CD4-positive, alpha-beta T cell treated with Interferon alpha-2 for 1 hour (primary cell): ENCODE data around the gene L3MBTL1.
A peak's percentile ranks its signal among the peaks of the same experiment; 100 is the strongest.

Experiments used
- DNase-seq, 2 donors: peaks; one replicate each; pipeline ENCODE4 v3.0.0-alpha.2; 2020 to 2022

The L3MBTL1 gene

GRCh38 chr20:43508106-43508505 is 609 bp downstream of the L3MBTL1 start:
- DNase-seq: no peak

GRCh38 chr20:43508604-43509040 is 1.1 kb downstream of the L3MBTL1 start:
- no peak for DNase-seq

GRCh38 chr20:43511879-43512278 is 4.4 kb downstream of the L3MBTL1 start:
- DNase-seq: no peak

DNA sequence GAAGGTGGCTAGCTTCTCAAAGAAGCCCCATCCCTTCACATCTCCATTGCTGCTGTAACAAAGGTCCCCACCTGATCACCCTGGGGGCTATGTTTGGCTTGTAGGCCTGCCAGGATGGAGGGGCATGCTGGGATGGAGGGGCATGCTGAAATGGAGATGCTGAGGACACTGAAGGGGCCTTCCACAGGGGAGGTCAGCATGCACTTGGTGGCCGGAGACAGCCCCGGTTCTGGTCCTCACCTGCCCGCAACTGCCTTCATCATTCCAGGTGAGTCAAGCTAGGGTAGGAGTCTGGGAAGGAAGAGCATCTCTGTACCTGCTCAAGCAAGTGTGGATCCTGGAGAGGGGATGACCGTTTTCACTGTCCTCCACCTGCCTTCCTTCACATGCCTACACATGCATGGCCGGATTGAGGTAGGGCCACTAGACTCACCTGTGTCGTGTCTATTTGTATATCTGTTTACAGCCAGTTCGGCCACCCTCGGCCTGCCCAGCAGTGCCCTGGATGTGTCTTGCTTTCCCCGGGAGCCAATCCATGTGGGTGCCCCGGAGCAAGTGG is 6.0 kb downstream of the L3MBTL1 start:
- DNase-seq: no peak

DNA sequence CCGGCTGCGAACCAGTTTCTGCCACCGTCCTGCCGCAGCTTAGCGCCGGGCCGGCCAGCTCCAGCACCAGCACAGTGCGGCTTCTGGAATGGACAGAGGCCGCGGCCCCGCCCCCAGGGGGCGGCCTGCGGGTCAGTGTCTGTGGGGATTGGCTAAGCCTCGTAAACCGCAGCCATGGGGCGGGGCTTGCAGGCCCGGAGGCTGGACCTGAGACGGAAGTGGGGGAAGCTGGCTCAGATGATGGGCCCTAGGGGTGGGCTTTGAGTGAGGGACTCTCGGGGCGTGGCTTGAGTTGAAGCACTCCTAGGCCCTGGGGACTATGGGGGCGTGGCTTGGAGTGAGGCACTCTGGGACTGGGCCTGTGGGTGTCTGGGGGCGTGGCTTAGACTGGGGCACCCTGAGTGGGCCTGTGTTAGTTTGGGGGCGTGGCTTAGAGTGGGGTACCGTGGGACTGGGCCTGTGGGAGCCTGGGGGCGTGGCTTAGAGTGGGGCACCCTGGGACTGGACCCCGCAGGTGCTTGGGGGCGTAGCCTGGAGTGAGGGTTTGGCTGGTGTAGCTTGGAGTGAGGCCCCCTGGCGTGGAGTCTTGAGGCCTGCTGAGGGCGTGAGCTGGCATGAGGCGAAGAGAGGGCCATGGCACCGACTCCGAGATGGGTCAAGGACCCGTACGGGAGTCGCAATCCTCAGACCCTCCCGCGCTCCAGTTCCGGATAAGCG is 6.6 kb downstream of the L3MBTL1 start:
- DNase-seq: peak; percentile 96 to 98

GRCh38 chr20:43514648-43514999 is 7.1 kb downstream of the L3MBTL1 start:
- no peak for DNase-seq

DNA sequence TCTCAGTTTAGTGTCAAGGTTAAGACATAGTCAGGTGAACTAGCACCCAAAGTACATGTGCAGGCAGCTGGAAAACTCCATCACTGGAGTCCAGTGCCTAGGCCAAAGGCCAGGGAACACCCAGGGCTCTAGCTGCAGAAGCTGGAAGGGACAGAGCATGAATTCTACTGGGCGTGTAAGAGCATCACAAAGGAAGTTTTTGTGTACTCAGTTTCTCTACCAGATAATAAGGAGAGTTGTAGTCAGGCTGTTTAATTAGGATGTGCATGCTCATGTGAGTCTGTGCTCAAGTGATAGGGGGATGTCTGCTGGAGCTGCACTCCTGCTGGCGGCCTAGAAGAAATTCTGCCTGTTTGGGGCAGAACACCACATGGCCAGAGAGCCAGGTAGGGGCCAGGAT is 8.1 kb downstream of the L3MBTL1 start:
- no peak for DNase-seq

GRCh38 chr20:43516251-43516824 is 8.8 kb downstream of the L3MBTL1 start:
- no peak for DNase-seq

GRCh38 chr20:43520074-43520630 is 12.7 kb downstream of the L3MBTL1 start:
- DNase-seq: no peak

DNA sequence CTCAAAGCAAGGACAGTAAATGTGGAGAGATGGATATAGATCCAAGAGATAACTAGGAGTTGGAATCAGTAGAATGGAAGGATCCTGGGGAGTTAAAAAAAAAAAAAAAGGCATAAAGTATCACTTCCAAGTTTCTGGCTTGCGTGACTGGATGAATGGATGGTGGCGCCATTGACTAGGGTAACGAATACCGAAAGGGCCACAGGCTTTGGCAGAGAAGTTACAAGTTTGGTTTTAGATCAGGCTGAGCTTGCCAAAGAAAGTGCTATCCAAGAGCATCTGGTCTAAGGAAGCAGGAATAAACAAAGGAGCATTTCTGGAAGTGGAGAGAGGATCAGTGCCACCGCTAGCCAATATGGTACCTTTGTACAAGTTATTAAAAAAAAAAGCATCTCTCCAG is 17.5 kb downstream of the L3MBTL1 start:
- DNase-seq: no peak

DNA sequence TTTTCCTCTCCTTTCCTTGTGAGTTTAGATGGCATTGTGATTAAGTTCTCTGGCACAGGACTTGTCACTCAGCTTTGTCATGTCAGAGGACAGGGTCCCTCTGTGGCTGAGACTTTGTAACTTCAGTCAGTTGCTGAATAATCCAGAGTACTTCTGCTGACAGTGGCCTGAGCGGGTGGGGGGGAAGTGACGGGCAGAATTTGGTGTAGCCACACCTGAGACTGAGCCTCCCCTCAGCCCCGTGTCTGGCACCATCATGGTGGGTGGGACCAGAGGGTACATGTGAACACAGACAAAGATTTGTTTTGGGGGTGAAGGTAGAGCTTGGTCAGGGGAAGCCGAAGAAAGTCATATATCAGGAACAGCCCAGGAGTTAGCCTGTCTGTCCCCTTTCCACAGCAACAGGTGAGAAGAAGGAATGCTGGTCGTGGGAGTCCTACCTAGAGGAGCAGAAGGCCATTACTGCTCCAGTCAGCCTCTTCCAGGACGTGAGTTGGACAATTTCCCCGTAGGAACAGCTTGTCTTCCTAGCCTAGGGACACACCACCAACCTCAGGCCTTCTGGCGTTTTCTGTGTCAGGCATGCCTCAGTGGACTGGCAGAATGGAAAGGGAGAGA is 20.9 kb downstream of the L3MBTL1 start:
- DNase-seq: no peak

GRCh38 chr20:43529051-43529450 is 21.6 kb downstream of the L3MBTL1 start:
- no peak for DNase-seq

DNA sequence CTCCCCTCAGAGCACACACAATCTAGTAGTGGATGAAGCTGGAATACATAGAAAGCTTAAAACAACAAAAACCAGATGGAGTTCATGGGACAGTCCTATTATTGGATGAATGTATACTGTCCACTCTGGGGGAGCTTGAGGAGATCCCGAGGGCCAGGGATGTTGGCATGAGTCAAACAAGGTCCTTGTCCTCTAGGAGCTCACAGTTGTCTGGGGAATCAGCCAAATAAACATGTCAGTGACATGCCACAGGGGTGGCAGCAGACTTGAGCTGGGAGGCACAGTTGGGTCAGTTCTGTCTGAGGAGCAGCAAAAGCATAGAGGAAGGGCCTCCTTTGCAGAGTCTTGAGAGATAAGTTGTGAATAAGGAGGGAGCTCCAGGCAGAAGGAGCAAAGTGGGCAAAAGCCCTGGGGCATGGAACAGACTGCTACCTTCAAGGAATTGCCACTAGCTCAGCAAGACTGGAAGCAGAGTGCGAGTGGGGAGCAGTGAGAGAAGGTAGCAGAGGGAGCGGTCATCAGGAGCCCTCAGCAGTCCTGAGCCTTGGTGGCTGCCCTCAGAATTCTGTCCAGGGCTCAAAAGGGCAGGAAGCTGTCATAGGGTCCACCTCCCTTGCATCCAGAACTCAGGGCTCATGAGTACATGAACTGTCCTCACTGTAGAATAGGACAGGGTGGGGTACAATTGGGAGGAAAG is 22.1 kb downstream of the L3MBTL1 start:
- no peak for DNase-seq

DNA sequence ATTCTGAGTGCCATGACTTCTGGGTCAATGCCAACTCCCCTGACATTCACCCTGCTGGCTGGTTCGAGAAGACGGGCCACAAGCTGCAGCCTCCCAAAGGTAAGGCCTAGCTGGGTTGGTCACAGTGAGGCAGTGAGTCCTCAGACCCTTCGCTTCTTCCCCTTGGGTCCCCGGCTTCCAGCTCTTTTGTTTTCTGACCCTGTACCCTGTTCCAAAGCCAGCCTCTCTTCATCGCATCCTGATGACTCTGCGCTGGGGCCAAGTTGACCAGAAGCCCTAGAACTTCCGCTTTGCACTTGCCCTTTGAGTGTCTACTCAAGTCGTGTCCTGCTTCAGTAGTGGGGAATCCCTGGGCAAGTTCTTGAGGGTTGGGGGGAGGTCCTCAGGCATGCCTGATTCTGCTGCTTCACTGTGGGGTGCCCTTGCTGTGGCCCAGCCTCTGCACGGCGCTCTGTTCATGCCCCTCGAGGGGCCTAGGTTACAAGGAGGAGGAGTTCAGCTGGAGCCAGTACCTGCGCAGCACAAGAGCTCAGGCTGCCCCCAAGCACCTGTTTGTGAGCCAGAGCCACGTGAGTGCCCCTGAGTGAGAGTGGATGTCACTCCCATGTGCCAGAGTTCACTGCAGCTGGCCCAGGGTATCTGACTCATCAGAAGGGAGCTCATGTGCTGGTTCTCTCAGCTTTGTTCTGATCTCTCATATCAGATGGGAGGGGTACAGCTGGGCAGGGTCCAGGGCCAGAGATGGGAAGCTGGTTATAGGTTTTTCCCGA is 23.0 kb downstream of the L3MBTL1 start:
- no peak for DNase-seq

DNA sequence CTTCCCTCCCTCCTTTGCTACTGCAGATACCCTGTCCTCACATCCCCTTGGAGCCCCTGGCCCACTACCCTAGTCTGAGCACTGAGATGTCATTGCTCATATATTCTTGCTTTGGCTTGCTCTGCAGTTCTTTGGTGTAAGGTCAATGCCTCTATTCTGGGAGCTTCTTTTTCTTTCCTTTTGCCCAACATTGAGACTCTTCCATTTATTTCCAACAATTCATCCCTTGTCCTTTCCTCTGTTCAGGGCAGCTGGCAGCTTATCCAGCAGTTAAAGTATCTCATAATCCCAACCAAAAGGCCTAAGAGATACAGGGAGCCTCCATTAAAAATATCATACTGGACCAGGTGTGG is 23.6 kb downstream of the L3MBTL1 start:
- no peak for DNase-seq

DNA sequence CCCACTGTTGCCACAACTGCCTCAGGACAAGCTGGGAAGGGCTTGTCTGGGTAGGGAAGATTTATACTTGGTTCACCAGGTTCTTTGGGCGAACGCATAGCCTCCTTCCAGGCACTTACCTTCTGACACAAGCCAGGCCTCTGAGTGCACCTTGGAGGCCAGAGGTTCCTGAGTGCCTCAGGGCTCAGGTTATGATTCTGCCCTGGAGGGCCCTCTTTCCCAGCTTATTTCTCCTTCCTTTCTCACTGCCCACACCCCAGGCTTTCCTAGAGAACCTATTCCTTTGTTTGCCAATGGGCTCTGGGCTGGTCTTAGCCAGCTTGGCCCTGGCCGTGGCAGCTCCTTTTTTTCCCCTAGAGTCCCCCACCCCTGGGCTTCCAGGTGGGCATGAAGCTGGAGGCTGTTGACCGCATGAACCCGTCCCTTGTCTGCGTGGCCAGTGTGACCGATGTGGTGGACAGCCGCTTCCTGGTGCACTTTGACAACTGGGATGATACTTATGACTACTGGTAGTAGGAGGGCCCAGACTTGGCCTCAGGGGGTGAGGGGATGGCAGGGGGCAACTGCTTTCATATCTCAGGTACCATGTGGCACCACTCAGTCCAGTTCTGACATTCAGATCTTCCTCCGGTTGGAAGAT is 25.0 kb downstream of the L3MBTL1 start:
- DNase-seq: no peak

GRCh38 chr20:43533060-43533459 is 25.6 kb downstream of the L3MBTL1 start:
- no peak for DNase-seq

DNA sequence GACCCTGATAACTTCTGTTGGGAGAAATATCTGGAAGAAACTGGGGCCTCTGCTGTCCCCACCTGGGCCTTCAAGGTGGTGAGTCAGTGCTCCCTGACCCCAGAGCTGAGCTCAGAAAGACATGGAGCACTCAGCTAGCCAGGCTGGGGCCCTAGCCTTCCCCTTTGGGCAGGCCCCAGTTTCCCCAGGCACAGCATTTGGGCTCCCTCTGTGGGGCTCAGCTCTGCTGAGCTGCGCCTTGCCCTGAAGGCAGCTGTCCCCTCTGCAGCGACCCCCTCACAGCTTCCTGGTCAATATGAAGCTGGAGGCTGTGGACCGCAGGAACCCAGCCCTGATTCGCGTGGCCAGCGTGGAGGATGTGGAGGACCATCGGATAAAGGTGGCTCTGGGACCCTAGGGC is 26.5 kb downstream of the L3MBTL1 start:
- DNase-seq: no peak

GRCh38 chr20:43534791-43535350 is 27.4 kb downstream of the L3MBTL1 start:
- no peak for DNase-seq

DNA sequence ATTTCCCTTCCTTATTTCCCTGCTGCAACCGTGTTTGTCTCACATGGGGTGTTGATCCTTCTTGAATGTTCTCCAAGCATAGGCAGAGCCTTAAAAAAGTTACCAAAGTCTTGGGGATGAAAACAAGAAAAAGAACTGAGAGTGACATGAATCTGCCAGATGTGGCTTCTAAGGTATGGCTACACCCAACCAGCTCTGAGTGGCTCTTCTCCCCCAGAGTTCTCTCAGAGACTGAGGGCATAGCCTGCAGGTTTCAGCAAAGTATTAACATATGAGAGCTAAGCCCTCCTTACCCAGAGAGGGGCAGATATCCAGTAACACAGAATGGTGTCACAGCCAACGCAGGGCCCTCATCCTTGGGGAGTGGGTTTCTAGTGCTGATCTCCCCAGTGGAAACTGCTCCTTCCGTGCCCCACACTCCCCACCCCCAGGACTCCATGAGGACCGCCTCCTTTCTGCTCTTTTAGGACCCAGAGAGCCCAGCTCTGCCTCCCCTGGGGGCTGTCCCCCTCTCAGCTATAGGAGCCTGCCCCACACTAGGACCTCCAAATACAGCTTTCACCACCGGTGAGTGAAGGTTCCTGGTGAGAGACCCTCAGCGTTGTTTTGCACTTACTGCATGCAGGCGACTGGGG is 28.0 kb downstream of the L3MBTL1 start:
- DNase-seq: no peak
